Measurements from ENCODE around the gene CDK16.
A peak's percentile ranks its signal among the peaks of the same experiment; 100 is the strongest.

Gene CDK16

DNA sequence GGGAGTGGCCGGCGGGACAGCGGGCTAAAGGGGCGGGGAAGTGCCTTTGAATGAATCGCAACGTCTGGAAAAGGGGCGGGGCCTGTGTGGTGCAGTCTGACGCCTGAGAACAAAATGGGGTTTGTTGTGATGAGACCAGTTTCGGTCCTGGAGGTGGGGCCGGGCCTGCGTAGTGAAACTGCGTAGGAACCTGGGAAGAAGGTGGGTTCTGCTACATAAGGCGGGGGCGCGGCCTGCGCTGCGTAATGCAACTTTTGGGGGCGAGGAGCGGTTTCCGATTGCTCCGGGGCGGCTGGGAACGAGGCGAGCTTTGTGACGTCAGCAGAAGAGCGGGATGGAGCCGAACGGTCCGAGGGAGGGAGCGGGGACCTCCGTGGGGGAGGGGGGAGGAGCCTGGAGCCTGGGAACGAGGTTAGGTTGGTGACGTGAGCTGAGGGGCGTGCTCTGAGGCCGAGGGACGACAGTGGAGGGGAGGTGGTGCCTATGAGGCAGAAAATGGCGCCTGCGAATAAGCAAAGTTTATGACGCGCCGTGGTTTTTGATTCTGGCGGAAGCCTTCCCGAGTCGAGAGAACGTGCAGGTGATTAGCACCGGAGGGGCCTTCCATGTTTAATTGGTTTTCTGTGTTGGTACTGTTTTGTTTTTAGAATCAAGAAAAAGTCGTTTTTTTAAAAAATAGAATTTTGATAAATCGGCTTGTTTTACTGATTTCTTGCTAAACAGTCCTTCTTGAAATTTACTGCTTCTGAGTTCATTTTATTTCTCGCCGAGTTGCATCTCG, 15.0 kb downstream of the CDK16 start:
- peak; percentile 84 for DNase-seq (ENCODE audit: extremely low spot score)
- ChIA-PET POLR2A (interaction anchor here (0.6 to 1.8 kb wide), 6 partner anchors 15 to 756 kb away, joined by 3 to 20 read pairs (median 4); partner anchors contain the start of gene CDK16), CTCF (interaction anchor here (1.5 kb wide), 1 partner anchor 290 kb away, joined by 5 read pairs; no protein-coding TSS in a partner anchor)
- TF ChIP-seq CTCF (IDR thresholded peaks at IDR 0.05; ENCODE audit: control extremely low read depth, extremely low read depth, low read depth, missing control alignments): no peak

- ChIA-PET CTCF (no interaction called here), POLR2A (no interaction called here)
- no peak for DNase-seq (ENCODE audit: extremely low spot score)
- TF ChIP-seq CTCF (IDR thresholded peaks at IDR 0.05; ENCODE audit: control extremely low read depth, extremely low read depth, low read depth, missing control alignments): no peak
Observed at GRCh38 chrX:47234583-47234982, 16.1 kb downstream of the CDK16 start.

DNA sequence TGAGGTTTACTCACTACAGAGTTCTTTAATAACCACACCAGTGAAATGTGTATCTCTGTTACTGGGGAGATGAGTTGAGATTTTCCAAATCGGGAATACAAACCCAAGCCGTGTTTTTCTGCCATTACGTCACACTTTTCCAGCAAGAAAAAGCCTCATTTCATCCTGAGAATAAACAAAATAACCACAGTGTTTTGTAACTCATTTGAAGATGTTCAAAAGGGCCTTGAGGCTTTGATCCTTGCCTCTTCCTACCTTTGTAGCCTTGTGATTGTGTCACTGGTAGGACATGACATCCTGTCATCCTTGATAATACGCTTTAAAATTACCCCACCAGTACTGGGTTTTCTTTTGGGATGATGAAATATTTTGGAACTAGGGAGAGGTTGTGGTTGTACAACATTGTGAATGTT, 17.2 kb downstream of the CDK16 start:
- CTCF ChIA-PET: no interaction called here
- no peak for TF ChIP-seq CTCF (IDR thresholded peaks at IDR 0.05; ENCODE audit: control extremely low read depth, extremely low read depth, low read depth, missing control alignments)
- POLR2A ChIA-PET: no interaction called here
- DNase-seq (ENCODE audit: extremely low spot score): no peak

DNA sequence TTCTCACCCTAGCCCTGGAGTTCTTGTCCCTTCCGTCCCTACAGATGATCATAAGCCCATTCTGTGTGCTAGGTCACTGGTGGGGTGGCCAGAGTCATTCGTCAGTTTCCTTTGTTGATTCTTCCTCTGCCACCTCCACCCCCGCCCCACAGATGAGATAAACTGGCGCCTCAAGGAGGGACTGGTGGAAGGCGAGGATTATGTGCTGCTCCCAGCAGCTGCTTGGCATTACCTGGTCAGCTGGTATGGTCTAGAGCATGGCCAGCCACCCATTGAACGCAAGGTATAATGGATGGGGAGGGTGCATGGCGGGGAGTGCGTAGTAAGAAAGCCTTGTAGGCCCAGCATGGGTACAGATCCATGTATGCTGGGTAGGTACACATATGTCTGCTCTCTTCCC, 20.7 kb downstream of the CDK16 start:
- ChIA-PET CTCF (no interaction called here), POLR2A (no interaction called here)
- no peak for DNase-seq (ENCODE audit: extremely low spot score)
- no peak for TF ChIP-seq CTCF (IDR thresholded peaks at IDR 0.05; ENCODE audit: control extremely low read depth, extremely low read depth, low read depth, missing control alignments)

GRCh38 chrX:47239898-47240545, 21.5 kb downstream of the CDK16 start:
- CTCF ChIA-PET: no interaction called here
- no peak for DNase-seq (ENCODE audit: extremely low spot score)
- no peak for TF ChIP-seq CTCF (IDR thresholded peaks at IDR 0.05; ENCODE audit: control extremely low read depth, extremely low read depth, low read depth, missing control alignments)
- POLR2A ChIA-PET: interaction anchor here (0.8 kb wide), 1 partner anchor 235 kb away, joined by 3 read pairs; no protein-coding TSS in a partner anchor

DNA sequence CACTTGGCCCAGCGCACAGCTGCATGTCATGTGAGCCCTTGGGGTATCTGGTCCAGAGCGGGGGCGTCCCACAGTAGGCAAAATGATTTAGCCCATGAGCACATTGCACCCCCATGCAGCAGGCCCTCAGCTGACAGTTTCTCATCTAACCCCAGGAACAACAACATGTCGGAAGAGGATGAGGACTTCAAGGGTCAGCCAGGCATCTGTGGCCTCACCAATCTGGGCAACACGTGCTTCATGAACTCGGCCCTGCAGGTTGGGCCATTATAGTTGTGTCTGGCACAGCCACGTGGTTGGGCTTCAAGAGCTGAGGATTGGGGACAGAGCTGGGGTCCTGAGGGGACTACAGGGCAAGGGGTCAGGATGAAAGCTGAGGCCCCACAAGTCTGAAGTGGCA, 22.1 kb downstream of the CDK16 start:
- POLR2A ChIA-PET: interaction anchor here (0.8 kb wide), 1 partner anchor 235 kb away, joined by 3 read pairs; no protein-coding TSS in a partner anchor
- no peak for DNase-seq (ENCODE audit: extremely low spot score)
- TF ChIP-seq CTCF (IDR thresholded peaks at IDR 0.05; ENCODE audit: control extremely low read depth, extremely low read depth, low read depth, missing control alignments): no peak
- CTCF ChIA-PET: no interaction called here
